ENCODE measurements around the gene PCDHB16. TPM values are rescaled to one million over a fixed set of nuclear protein-coding genes. Genes with fewer than 3 reads are reported as not detected.
"Not testable (repeated sequence)": the region's sequence is repeated elsewhere in the genome, so short reads cannot be mapped to it uniquely, and the experiment has no call there.

Gene PCDHB16
- total and polyA plus RNA-seq, 4 donors: 0.09 to 0.31 (median 0.15) TPM

- TF ChIP-seq NR2F2 (IDR thresholded peaks at IDR 0.05) (no peak), HNF4A (conservative IDR thresholded peaks at IDR 0.05) (no peak)
Observed at GRCh38 chr5:141135718-141136266, 46.4 kb upstream of the PCDHB16 start (continued).

GRCh38 chr5:141137346-141137745, 44.8 kb upstream of the PCDHB16 start:
- not testable (repeated sequence) for H3K4me3 ChIP-seq (ENCODE audit: low read depth in 1 of 3, low read length in 3 of 3); H3K9ac ChIP-seq (ENCODE audit: low read depth in 1 of 2, low read length in 2 of 2); H3K36me3 ChIP-seq (ENCODE audit: control insufficient read depth in 4 of 4, insufficient read depth in 3 of 4, low read depth in 1 of 4, low read length in 3 of 4); DNase-seq (ENCODE audit: low spot score); H3K27me3 ChIP-seq (ENCODE audit: control insufficient read depth in 4 of 4, insufficient read depth in 4 of 4, low read length in 3 of 4); H3K27ac ChIP-seq (ENCODE audit: low read depth in 1 of 2, low read length in 2 of 2); H3K4me1 ChIP-seq (ENCODE audit: control insufficient read depth in 4 of 4, insufficient read depth in 4 of 4, low read length in 3 of 4)
- peaks cover 4 to 30% (median 15%) of the 10 kb centered on the region in 4 donors for H3K9me3 ChIP-seq (ENCODE audit: control insufficient read depth in 4 of 4, low read length in 3 of 4)
- WGBS: 39% methylated on average over 34 of the region's 34 CpGs

- Histone ChIP-seq H3K27me3 (ENCODE audit: control insufficient read depth in 4 of 4, insufficient read depth in 4 of 4, low read length in 3 of 4) (peaks cover 0 to 6% (median 0%) of the 10 kb centered on the region in 4 donors), H3K27ac (ENCODE audit: low read depth in 1 of 2, low read length in 2 of 2) (no peak within 1 kb of the TSS), H3K9me3 (ENCODE audit: control insufficient read depth in 4 of 4, low read length in 3 of 4) (peaks cover 13 to 29% (median 18%) of the 10 kb centered on the region in 4 donors), H3K4me1 (ENCODE audit: control insufficient read depth in 4 of 4, insufficient read depth in 4 of 4, low read length in 3 of 4) (no peaks in the 10 kb centered on the region), H3K36me3 (ENCODE audit: control insufficient read depth in 4 of 4, insufficient read depth in 3 of 4, low read depth in 1 of 4, low read length in 3 of 4) (no peaks in the 10 kb centered on the region), H3K9ac (ENCODE audit: low read depth in 1 of 2, low read length in 2 of 2) (no peak within 1 kb of the TSS), H3K4me3 (ENCODE audit: low read depth in 1 of 3, low read length in 3 of 3) (no peak within 1 kb of the TSS)
- WGBS: 12% methylated on average over 18 of the region's 18 CpGs
- no peak for DNase-seq (ENCODE audit: low spot score)
- TF ChIP-seq CTCF (IDR thresholded peaks at IDR 0.05; ENCODE audit: low read depth, low read length, missing input control): peak; percentile 6
- TF ChIP-seq RXRA (IDR thresholded peaks at IDR 0.05): no peak
- TF ChIP-seq GABPA (IDR thresholded peaks at IDR 0.05 in 1 of 2, conservative IDR thresholded peaks at IDR 0.05 in 1 of 2): no peak
- peak in 1 of 2 donors; percentile 17 for TF ChIP-seq RAD21 (IDR thresholded peaks at IDR 0.05)
- TF ChIP-seq, protein P1, sequence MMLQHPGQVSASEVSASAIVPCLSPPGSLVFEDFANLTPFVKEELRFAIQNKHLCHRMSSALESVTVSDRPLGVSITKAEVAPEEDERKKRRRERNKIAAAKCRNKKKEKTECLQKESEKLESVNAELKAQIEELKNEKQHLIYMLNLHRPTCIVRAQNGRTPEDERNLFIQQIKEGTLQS (IDR thresholded peaks at IDR 0.05): no peak
Observed at GRCh38 chr5:141149812-141150211, 32.4 kb upstream of the PCDHB16 start, which contains the start of gene PCDHB6. TSS of gene PCDHB6 (plus strand) at chr5:141150057. CDS start at chr5:141150258, 201 bp downstream.

- WGBS: 33% methylated on average over 33 of the region's 33 CpGs
- TF ChIP-seq RXRA (IDR thresholded peaks at IDR 0.05) (no peak), RAD21 (IDR thresholded peaks at IDR 0.05) (no peak), REST (IDR thresholded peaks at IDR 0.05) (no peak), FOXA2 (IDR thresholded peaks at IDR 0.05) (no peak), GABPA (IDR thresholded peaks at IDR 0.05 in 1 of 2, conservative IDR thresholded peaks at IDR 0.05 in 1 of 2) (no peak)
- TF ChIP-seq, protein P2, sequence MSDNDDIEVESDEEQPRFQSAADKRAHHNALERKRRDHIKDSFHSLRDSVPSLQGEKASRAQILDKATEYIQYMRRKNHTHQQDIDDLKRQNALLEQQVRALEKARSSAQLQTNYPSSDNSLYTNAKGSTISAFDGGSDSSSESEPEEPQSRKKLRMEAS (IDR thresholded peaks at IDR 0.05): no peak
- TF ChIP-seq, protein P1 (IDR thresholded peaks at IDR 0.05): no peak
Observed at GRCh38 chr5:141150224-141150992, 31.8 kb upstream of the PCDHB16 start.

More at GRCh38 chr5:141150224-141150992, 31.8 kb upstream of the PCDHB16 start:
- no peak for DNase-seq (ENCODE audit: low spot score)
- Histone ChIP-seq H3K27ac (ENCODE audit: low read depth in 1 of 2, low read length in 2 of 2) (no peak overlapping the region), H3K4me3 (ENCODE audit: low read depth in 1 of 3, low read length in 3 of 3) (no peak overlapping the region), H3K27me3 (ENCODE audit: control insufficient read depth in 4 of 4, insufficient read depth in 4 of 4, low read length in 3 of 4) (peaks cover 0 to 6% (median 0%) of the 10 kb centered on the region in 4 donors), H3K9ac (ENCODE audit: low read depth in 1 of 2, low read length in 2 of 2) (no peak overlapping the region), H3K4me1 (ENCODE audit: control insufficient read depth in 4 of 4, insufficient read depth in 4 of 4, low read length in 3 of 4) (no peaks in the 10 kb centered on the region), H3K9me3 (ENCODE audit: control insufficient read depth in 4 of 4, low read length in 3 of 4) (peaks cover 14 to 32% (median 18%) of the 10 kb centered on the region in 4 donors), H3K36me3 (ENCODE audit: control insufficient read depth in 4 of 4, insufficient read depth in 3 of 4, low read depth in 1 of 4, low read length in 3 of 4) (no peaks in the 10 kb centered on the region)
